Mammary microvascular endothelial cell (primary cell): ENCODE results near the gene THAP4. TPM values are rescaled to one million over a fixed set of nuclear protein-coding genes. Genes with fewer than 3 reads are reported as not detected.

ENCODE experiments used
- total RNA-seq: library from RNA; depleted of rRNA; stranded (reverse); fragments of >200 nt; gene quantifications from 2 replicates; pipeline ENCODE4 v1.2.3, GENCODE V29; 2015

The THAP4 gene, protein sequence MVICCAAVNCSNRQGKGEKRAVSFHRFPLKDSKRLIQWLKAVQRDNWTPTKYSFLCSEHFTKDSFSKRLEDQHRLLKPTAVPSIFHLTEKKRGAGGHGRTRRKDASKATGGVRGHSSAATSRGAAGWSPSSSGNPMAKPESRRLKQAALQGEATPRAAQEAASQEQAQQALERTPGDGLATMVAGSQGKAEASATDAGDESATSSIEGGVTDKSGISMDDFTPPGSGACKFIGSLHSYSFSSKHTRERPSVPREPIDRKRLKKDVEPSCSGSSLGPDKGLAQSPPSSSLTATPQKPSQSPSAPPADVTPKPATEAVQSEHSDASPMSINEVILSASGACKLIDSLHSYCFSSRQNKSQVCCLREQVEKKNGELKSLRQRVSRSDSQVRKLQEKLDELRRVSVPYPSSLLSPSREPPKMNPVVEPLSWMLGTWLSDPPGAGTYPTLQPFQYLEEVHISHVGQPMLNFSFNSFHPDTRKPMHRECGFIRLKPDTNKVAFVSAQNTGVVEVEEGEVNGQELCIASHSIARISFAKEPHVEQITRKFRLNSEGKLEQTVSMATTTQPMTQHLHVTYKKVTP
- total RNA-seq: 55.7 and 56.1 TPM in 2 replicates

DNA sequence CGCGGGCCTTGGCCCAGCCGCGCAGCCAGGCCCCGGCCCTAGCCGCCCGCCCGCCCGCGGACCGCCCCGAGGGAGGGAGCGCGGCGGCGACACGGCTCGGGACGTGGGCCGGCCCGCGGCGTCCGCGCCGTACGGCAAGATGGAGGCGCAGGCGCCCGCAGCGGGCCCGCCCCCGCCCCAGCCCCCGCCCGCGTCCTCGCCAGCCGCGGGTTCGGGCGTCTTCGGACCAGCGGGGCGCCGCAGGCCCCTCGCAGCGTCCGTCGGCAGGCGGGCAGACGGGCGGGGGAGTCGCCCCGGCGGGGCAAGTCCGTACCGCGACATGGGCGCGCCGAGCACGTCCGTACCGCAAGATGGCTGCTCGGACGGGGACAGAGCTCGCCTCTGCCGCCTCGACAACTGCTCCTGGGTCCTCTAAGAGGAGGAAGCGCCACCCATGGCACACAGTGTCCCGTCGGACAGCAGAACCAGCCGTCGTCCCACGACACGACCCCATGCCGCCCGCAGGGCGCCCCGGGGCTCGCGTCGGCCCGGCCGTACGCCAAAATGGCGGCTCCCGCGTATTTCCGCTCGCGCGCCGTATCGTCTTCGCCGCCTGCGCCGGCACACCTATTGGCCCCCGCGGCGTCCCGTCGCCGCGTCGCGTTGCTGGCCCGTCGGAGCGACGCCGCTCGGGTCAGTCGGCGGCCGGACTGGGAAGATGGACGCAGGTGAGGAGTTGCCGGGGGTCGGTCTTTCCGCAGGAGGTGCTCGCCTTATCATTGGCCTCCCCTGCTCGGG is at the start of gene THAP4, which contains the start of gene ATG4B:
TSS of gene THAP4 (minus strand) at position 141 of the 777 bp plus-strand sequence. CDS start 141 bp downstream, outside the sequence.
TSS of gene ATG4B (plus strand) at position 676 of the 777 bp plus-strand sequence. CDS start at position 698, 22 bp downstream.

DNA sequence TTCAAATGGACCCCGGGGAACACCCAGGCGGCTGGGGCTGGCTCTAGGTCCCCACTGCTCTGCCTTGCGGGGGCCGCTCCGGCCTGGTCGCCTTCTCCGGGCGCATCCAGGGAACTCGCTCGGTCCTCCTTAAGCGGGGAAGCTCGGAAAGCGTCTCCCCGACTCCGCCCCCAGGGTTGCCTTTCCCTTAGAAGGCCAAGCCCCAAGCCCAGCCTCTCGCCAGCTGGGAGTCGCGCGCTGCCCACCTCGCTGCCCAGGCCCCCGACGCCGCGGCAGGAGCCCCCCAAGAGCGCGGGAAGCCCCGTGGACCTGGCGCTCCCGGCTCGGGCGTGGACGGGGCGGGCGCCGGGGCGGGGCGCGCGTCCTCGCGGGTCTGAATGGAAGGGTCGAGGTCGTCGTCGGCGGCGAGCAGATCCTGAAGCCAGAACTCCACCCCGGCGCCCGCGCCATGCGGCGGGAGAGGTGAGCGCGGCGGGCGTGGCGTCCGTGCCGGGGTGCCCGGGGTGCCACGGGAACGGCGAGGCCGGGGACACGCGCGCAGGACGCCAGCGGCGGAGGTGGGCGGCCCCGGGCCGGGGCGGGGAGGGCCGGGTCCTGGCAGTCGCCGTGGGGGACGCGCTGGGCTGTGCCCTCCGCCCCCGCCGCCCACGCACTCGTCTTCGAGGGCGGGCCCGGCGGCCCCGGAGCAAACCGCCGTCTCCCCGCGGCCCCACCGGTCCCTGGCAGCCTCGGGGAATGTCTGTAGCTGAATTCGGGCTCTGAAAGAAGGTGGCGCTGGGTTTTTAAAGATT is 78.2 kb downstream of the THAP4 start, which contains the start of gene BOK:
TSS of gene BOK (plus strand) at position 214 of the 791 bp plus-strand sequence. CDS start 739 bp downstream, outside the sequence.

Other genes starting within 250 kb of the THAP4 start
- gene STK25, start 128.6 kb downstream of the THAP4 start, total RNA-seq: 341 and 414 TPM in 2 replicates
- 111 TPM in 2 replicates for gene BOK, start 78.4 kb downstream of the THAP4 start, total RNA-seq
- 58.3 and 61.6 TPM in 2 replicates for gene ATG4B, start 535 bp upstream of the THAP4 start, total RNA-seq
- gene DTYMK, start 49.7 kb upstream of the THAP4 start, total RNA-seq: 116 and 134 TPM in 2 replicates
- 15.9 and 22.1 TPM in 2 replicates for gene ING5, start 64.9 kb upstream of the THAP4 start, total RNA-seq
- 7.5 and 10.5 TPM in 2 replicates for gene D2HGDH, start 97.5 kb upstream of the THAP4 start, total RNA-seq
- gene GAL3ST2, start 139.7 kb upstream of the THAP4 start, total RNA-seq: not detected in 2 replicates
- gene NEU4, start 172.0 kb upstream of the THAP4 start, total RNA-seq: not detected in 2 replicates
- gene PDCD1, start 221.7 kb upstream of the THAP4 start, total RNA-seq: not detected in 2 replicates
- not detected in 2 replicates for gene RTP5, start 232.6 kb upstream of the THAP4 start, total RNA-seq